ENCODE measurements around the gene SLC25A23.
A peak's percentile ranks its signal among the peaks of the same experiment; 100 is the strongest.

The SLC25A23 gene

DNA sequence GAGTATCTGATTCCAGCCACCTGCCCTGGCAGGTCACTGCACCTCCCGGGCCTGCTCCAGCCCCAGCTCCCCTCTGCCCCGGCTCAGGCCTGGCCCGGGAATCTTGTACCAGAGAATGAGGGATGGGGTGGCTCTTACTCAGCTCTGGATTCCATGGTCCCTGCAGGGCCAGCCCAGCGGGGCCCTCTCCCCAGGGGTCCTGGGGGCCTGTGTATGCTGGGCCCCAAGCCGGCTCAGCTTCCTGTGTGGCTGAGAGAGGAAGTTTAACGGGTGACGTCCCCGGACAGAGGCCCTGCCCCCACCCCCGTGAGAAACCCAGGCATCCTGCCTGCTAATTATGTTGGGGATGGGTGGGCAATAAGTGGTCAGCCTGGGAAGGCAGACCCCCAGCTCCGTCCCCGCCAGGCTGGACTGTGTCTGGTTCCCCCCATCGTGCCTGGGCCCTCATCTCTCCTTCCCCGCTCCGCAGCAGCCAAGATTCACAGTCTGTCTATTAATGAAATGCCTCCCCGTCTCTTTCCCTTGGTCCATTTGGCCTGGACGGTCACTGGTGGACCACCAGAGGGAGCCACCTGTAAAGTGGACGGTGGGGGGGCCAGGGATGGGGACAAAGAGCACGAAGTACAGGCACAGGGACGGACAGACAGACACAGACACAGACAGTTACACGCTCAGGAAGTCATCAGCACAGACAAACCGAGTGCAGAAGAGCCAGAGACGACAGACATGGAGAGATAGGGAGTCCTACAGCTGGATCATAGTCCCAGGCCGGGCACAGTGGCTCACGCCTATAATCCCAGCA, 22.1 kb upstream of the SLC25A23 start, which contains the start of gene DENND1C:
Gene DENND1C (minus strand): TSS at position 247 of the 802 bp plus-strand sequence. CDS start 92 bp downstream, at position 155.
- no peak for DNase-seq (ENCODE audit: low read depth)

DNA sequence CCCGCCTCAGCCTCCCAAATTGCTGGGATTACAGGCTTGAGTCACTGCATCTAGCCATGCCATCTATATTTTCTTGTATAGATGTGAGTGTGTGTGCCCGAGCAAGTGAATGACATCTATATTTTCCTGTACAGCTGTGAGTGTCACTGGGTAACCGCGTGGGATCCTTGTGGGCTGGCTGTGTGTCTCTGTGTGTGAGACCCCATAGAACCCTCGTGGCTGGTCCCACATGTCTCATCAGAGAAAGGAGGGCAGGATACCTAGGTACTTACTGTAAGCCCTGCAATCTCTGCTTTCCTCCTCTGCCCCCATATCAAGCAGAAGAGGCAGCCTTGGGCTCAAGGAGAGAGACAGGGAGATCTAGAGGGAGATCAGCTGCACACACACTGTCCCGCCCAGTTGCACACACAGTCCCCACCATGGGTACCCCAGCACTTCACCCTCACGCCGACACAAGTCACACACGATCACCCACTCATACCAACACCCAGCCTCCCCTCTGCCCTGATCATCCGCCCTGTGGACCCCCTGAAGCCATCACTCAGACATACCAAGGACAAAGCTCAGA, 21.3 kb upstream of the SLC25A23 start:
- DNase-seq (ENCODE audit: low read depth): no peak

DNA sequence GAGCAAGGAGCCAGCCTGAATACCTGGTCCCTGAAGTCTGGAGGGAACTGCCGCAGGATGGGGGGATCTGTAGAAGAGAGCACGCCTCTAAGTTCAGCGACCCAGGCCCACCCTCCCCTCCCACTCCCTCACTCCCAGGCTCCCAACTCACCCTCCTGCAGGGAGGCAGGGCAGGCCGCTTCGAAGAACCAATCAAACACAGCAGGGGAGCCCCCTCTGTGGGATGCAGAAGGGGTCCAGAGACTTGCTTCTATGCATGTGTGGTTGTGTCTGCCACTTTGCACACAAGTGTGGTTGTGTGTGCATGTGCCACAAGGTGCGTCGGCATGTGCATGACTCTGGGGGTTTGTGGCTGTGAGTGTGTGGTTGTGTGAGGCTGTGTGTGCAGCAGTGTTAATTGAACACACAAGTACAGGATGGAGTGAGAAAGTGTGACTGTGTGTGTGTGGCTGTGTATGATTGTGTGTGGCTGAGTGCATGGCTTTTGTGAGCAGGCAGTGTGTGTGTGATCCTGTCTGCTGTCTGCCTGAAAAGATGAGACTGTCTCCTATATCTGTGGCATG, 20.3 kb upstream of the SLC25A23 start:
- no peak for DNase-seq (ENCODE audit: low read depth)

DNA sequence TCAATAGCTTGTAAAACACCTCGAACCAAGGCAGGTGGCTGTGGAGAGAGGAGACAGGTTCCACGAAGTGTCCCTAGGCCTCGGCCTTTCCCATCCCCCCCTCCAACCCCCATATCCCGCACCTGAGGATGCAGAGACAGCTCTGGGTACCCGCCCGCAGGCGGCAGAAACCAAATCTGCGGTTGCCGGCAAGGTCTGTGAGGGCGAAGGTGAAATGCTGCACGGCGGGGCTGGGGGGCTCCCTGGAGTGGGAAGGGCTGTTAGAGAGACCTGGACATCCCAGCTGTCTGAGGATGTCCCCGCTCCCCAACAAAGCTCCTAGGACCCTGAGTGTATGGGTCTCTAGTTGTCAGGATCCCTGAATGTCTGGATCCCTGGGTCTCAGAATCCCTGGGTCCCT, 19.2 kb upstream of the SLC25A23 start:
- DNase-seq (ENCODE audit: low read depth): no peak

DNA sequence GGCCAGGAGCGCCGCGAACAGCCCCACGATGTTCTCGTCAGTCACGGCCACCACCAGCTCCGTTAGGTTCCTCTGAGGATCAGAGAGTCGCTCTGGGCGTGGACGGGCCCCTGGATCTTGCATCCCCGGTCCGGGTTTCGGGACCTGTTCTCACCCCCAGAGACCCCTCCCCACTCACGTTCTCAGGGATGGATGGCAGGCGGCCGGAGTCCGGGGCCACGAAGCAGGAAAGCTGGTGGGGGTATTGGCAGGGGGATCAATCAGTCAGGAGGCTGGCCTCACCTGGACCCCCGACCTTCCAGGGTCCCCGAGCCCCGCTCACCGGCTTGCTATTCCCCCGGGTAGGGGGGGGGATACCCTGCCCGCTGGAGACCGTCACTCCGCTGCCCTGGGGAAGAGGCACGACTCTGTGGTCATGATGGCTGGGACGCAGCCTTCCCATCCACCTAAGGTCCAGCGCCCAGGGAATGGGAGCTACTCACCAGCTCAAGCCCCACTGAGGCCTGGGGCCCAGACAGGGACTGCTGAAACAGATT, 17.4 kb upstream of the SLC25A23 start:
- DNase-seq (ENCODE audit: low read depth): no peak

DNA sequence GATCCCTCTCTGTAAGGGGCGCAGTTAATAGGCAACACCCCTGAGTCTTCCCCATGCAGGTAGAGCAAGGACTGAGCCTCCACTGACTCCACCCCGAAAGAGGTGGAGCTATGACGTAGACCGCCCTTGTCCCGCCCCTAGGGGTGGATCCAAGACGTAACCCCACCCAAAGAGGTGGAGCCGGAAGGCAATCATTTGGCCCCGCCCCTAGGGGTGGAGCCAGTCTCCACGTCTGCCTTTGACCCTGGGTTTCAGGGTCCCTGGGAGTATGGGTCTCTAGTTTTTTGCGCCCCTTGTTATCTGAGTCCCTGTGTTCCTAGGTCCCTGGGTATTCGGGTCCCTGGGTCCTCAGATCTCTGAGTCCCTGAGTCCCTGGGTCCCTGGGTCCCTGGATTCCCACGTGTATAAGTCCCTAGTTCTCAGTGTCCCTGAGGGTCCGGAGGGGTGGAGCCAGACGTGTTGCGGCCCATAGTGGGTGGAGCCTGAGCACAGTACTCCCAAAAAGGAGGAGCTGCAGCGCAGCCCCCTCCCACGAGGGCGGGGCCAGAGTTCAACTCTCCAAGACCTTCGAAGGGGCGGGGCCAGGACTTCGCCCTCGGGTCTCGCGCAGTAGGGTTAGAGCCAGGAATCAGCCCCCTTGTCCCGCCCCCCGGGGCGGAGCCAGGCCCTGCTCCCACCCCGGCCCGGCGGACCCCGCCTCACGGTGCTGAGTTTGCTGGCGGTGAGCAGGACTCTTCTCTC, 16.7 kb upstream of the SLC25A23 start:
- DNase-seq (ENCODE audit: low read depth): peak; percentile 35

DNA sequence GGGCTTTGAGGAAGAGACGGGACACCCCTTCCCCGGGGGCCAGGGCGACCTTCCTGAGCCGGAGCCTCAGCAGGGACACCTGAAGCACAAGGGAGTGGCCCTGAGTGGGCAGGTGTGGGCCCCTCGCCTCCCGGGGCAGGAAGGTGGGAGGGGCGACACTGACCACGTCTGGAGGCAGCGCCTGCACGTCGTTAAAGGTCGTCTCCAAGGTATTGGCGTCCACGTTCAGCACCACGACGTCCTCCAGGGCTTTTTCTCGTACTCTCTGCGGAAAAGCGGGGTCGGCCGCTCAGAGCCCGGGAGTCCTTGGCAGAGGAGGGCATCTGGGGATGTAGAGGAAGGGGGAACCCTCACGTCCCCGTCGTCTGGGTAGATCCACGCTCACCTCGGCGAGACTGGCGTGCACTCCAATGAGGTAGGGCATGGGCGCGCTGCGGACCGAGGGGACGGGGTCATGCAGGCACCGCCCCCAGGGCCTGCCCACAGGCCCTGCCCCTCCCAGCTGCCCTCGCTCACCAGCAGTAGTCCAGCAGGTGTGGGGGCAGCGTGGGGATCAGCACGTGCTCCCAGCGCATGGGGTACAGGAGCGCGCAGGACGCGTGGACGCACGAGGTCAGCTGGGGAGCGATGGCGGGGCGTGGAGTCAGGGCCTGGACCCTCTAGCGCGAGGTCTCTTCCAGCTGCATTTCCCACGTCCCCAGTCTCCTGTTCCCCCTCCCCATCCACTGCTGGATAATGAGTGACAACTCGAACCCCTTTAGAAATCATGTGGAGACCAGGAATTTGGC, 15.9 kb upstream of the SLC25A23 start:
- no peak for DNase-seq (ENCODE audit: low read depth)

DNA sequence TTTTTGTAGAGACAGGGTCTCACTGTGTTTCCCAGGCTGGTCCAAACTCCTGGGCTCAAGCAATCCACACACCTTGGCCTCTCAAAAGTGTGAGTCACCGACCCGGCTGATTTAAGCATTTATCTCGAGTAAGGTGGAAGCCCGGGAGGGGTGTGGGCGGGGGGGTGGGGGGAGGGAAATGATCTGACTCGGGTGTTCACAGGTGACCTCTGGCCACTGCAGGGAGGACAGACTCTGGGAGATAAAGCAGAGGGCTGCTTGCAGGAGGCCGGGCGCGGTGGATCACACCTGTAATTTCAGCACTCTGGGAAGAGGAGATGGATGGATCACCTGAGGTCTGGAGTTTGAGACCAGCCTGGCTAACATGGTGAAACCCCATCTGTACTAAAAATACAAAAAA, 14.1 kb upstream of the SLC25A23 start:
- DNase-seq (ENCODE audit: low read depth): no peak

DNA sequence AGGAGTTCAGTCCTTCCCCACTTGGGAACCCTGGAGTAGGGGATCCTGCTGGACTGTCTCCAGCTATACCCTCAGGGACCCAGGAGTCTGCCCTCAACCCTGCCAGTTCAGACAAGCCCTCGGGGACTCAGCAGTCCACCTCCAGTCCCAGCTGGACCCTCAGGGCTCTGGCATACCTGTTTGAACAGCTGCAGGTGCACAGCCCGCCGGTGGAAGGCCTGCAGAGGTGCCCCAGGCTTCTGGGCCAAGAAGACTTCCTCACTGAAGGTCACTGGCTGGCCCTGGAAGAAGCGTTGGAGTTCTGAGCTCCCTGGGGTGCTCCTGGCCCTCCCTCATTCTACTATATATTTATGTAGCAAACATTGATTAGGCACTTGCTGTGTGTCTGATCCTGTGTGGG, 13.1 kb upstream of the SLC25A23 start:
- no peak for DNase-seq (ENCODE audit: low read depth)

DNA sequence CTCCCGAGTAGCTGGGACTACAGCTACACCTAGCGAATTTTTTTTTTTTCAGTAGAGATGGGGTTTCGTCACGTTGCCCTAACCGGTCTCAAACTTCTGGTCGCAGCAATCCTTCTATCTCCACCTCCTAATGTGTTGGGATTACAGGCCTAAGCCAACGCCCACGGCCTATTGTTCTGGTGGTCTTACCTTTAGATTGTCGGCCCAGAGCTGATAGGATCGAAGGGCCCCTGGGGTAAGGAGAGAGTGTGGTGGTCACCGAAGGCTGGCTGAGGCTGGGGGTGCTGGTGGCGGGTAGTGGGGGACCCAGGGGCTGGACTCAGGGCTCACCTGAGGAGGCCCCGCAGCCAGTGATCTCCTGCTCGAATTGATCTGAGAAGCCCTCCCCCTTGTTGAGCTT, 11.5 kb upstream of the SLC25A23 start:
- DNase-seq (ENCODE audit: low read depth): no peak

DNA sequence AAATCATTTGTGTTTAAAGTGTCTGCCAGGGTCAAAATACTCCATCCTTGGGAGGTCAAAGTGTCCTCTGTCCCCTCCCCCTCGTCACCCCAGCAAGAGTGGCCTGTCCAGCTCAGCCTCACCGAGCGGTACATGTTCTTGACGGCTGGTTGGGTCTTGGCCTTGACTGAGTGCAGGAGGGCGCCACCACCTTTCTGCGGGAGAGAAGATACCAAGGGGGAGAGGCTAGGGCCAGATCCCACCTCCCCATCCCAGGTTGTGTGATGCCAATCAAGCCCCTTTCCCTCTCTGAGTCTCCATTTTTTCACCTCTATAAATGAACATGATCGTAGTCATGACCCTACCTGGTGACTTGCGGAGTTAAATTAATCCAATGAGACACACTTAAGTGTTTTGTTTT, 10.6 kb upstream of the SLC25A23 start:
- no peak for DNase-seq (ENCODE audit: low read depth)

DNA sequence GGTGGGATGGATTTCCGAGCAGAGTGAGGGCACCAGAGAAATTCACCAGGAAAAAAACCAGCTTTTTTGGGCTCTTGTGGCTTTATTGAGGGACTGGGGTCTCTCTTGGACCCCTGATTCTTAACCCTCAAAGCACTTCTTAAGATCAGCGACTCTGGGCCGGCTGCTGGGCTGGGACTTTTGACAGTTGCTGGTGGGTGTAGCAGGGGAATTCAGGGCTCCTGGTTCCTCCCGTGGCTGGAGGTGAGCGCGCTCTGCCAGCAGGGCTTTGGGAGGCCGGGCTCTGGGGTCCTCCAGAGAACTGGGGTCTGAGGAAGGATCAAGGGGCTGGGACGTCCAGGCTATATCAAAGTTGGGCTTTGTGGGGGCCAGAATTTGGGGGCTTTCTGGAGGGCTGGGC, 7.8 kb upstream of the SLC25A23 start:
- no peak for DNase-seq (ENCODE audit: low read depth)

DNA sequence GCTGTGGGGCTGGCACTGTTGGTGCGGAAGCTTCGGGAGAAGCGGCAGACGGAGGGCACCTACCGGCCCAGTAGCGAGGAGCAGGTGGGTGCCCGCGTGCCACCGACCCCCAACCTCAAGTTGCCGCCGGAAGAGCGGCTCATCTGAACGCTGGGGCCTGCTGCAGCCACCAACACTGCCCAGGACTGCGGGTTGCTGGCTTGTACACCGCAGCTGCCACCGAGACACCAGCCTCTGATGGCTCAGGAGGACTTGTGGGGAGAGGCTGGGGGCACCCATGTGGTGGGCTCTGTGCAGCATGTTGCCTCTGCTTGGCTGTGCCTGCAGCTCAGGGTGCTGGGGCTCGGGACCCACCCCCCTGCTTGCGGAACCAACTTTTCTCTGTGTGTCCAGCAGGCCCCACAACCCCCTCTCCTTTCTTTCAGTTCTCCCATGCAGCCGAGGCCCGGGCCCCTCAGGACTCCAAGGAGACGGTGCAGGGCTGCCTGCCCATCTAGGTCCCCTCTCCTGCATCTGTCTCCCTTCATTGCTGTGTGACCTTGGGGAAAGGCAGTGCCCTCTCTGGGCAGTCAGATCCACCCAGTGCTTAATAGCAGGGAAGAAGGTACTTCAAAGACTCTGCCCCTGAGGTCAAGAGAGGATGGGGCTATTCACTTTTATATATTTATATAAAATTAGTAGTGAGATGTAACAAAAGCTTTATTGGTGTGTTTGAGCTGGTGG, 7.1 kb upstream of the SLC25A23 start:
- DNase-seq (ENCODE audit: low read depth): no peak

DNA sequence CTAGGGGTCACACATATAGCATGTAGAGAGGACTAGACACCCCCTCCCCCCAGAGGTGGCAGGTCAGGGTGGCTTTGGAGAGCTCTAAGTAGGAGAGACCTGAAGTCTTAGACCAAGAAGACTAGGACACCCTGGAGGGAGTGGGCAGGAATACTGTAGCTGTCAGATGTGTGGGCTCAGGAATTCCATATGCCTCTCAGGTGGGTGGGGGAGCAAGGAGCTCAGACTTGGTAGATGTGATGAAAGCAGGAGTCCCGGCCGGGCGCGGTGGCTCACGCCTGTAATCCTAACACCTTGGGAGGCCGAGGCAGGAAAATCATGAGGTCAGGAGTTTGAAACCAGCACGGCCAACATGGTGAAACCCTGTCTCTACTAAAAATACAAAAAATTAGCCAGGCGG, 6.1 kb upstream of the SLC25A23 start:
- DNase-seq (ENCODE audit: low read depth): no peak

DNA sequence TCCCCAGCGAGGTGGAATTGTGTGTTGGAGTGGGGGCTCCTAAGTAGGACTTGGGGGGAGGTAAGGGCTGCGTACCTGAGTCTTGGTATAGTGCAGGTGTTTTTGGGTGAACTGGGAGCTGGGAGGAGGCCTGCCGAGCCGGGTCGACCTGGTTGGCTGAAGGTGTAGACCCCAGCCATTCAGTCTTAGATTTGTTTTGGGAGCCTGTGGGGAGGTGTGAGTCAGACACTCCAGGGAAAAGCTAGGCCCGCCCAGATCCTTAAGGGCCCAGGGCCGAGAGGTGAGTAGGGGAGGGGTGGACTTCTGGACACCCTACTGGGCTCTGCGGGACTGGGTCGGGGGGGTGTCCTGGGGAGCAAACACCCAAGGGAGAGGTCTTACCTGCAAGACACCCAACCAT, 5.4 kb upstream of the SLC25A23 start:
- DNase-seq (ENCODE audit: low read depth): no peak

DNA sequence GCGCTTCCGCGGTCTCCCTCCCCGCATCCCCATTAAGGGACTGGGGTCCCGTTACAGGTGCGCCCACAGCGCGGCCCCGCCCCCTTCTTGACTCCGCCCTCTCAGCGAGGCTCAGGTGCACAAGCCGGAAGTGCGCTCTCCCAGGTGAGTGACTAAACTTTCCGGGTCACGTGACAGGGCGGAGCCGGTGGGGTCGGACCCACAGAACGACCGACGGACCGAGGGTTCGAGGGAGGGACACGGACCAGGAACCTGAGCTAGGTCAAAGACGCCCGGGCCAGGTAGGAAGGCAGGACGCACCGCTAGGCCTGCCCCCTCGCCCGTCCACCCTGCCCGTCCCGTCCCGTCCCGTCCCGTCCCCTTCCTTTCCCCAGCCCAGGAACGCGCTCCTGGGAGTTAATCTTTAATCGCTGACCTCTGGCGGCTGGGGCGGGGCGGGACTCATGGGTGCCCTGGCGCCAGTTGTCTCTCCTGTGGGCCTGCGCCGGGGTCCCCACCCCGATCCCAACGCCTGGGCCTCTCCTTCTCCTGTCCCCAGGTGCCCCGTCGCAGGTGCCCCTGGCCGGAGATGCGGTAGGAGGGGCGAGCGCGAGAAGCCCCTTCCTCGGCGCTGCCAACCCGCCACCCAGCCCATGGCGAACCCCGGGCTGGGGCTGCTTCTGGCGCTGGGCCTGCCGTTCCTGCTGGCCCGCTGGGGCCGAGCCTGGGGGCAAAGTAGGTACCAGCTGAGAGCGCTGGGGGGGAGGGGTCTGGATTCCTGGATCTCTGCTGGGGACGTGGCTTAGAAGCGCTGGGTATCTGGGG, 4.7 kb upstream of the SLC25A23 start, which contains the start of gene CRB3:
Gene CRB3 (plus strand): TSS at position 202 of the 804 bp plus-strand sequence. CDS start 431 bp downstream, at position 633.
- DNase-seq (ENCODE audit: low read depth): peak; percentile 20

DNA sequence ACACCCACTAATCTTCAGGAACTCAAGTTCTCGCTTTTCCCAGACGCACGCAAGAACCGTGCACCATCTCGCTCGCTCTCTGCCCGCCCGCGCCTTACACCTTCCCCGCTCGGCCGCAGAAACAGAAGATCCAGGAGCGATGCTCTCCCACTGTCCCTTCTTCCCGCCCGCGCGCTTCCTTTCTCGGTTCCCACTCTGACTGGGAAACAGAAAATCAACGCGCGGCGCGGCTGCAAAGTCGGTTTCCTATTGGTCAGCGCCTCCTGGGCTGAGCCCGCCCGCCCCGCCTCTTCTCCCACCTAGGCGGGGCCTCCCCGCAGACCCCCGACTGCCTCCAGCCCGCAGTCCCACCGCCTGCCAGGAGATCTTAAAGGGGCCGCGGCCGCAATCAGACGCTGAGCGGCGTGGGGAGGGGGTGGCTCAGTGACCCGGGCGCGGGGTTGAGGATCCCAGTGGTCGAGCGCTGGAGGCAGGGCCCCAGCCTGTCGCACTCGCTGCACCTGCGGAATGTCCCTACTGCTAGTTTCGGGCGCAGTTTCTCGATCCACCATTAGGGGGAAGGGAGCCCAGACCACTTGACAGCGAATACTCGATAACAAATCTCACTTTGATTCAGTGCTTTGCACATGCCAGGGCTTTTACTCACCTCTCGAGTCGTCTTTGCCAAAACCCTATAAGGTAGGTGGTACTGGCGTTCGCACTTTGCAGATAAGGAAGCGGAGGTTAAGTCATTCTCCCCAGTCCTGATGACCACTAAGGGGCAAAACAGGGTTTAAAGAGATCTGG, 700 bp upstream of the SLC25A23 start:
- DNase-seq (ENCODE audit: low read depth): peak; percentile 93

DNA sequence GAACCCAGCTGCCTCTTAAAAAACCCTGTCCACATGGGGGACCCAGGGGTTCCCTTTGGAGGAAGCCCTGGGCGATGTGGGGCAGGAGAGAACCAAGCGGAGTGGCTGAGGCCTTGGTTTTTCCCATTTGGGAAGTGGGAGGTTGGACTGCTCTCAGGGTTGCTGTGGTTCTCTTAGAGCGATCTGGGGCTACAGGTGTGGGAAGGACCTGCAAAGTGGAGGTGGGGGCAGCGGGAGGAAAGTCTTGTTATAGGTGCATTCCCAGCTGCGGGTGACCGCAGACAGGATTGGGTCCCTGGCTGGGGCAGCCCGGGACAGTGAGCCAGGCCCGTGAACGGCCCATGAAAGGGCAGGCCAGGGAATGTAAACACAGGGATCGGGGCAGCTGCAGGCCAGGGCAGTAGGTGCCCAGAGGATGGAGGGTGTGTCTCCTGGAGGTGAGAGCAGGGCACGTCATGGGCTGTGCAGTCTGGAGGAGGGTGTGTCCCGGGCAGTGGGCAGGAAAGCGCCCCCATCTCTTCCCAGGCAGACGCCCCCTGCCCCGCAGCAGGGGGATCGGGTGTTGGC, 814 bp downstream of the SLC25A23 start:
- DNase-seq (ENCODE audit: low read depth): no peak
